Endothelial cell of hepatic sinusoid (primary cell): ENCODE results near the gene HMGXB3.

Experiments used
- in situ Hi-C: cut with HindIII; loops from 2 replicates; pipeline ENCODE4 v1.10.0; 2017; ENCODE audit warnings: low sequenced_read_pairs

HMGXB3 gene

GRCh38 chr5:149982505-149982904, 18.0 kb upstream of the HMGXB3 start:
- in situ Hi-C loops: loop anchor here (5.0 kb wide), 1 partner anchor 315 kb away; no protein-coding TSS in a partner anchor

- in situ Hi-C loops: loop anchor here (5.0 kb wide), 1 partner anchor 151 kb away; no protein-coding TSS in a partner anchor
Observed at GRCh38 chr5:149988126-149988525, 12.4 kb upstream of the HMGXB3 start.

- in situ Hi-C loops: no loop called here
Observed at GRCh38 chr5:149990518-149991376, 9.8 kb upstream of the HMGXB3 start.

- in situ Hi-C loops: no loop called here
Observed at GRCh38 chr5:149993471-149993870, 7.1 kb upstream of the HMGXB3 start.

GRCh38 chr5:149995385-149996204, 4.9 kb upstream of the HMGXB3 start:
- in situ Hi-C loops: no loop called here

GRCh38 chr5:149996205-149996890, 4.2 kb upstream of the HMGXB3 start:
- in situ Hi-C loops: no loop called here

GRCh38 chr5:149998281-149998680, 2.3 kb upstream of the HMGXB3 start:
- in situ Hi-C loops: no loop called here

GRCh38 chr5:149999359-149999758, 1.2 kb upstream of the HMGXB3 start:
- in situ Hi-C loops: no loop called here

- in situ Hi-C loops: loop anchor here (10.0 kb wide), 1 partner anchor 55 kb away; the partner anchor contains the start of gene PDE6A
Observed at GRCh38 chr5:149999866-150000255, 678 bp upstream of the HMGXB3 start.

- in situ Hi-C loops: loop anchor here (10.0 kb wide), 1 partner anchor 56 kb away; the partner anchor contains the start of gene PDE6A
Observed at GRCh38 chr5:150000990-150001659, 586 bp downstream of the HMGXB3 start.

- in situ Hi-C loops: loop anchor here (10.0 kb wide), 1 partner anchor 57 kb away; the partner anchor contains the start of gene PDE6A
Observed at GRCh38 chr5:150001660-150002486, 1.3 kb downstream of the HMGXB3 start.

- in situ Hi-C loops: loop anchor here (10.0 kb wide), 1 partner anchor 62 kb away; the partner anchor contains the start of gene PDE6A
Observed at GRCh38 chr5:150006318-150006717, 5.8 kb downstream of the HMGXB3 start.

- in situ Hi-C loops: loop anchor here (10.0 kb wide), 1 partner anchor 62 kb away; the partner anchor contains the start of gene PDE6A
Observed at GRCh38 chr5:150007050-150007449, 6.5 kb downstream of the HMGXB3 start.

- in situ Hi-C loops: loop anchor here (10.0 kb wide), 1 partner anchor 65 kb away; the partner anchor contains the start of gene PDE6A
Observed at GRCh38 chr5:150009671-150010387, 9.3 kb downstream of the HMGXB3 start.

- in situ Hi-C loops: no loop called here
Observed at GRCh38 chr5:150013931-150014330, 13.4 kb downstream of the HMGXB3 start.

GRCh38 chr5:150014456-150014855, 13.9 kb downstream of the HMGXB3 start:
- in situ Hi-C loops: no loop called here

- in situ Hi-C loops: no loop called here
Observed at GRCh38 chr5:150015415-150015814, 14.9 kb downstream of the HMGXB3 start.

GRCh38 chr5:150016537-150016936, 16.0 kb downstream of the HMGXB3 start:
- in situ Hi-C loops: no loop called here
